HL-60/S4 treated with phorbol 12-myristate 13-acetate at 8.2 ng/mL for 4 days and 3 days (cell line): Measurements from ENCODE around the gene RGS6.

Experiments used
- in situ Hi-C: fragments of 300-500 bp; cut with MboI; formaldehyde crosslinking; loops from 2 replicates; pipeline ENCODE4 v1.15.0; 2022; ENCODE audit warnings: low sequenced_read_pairs

RGS6 gene

DNA sequence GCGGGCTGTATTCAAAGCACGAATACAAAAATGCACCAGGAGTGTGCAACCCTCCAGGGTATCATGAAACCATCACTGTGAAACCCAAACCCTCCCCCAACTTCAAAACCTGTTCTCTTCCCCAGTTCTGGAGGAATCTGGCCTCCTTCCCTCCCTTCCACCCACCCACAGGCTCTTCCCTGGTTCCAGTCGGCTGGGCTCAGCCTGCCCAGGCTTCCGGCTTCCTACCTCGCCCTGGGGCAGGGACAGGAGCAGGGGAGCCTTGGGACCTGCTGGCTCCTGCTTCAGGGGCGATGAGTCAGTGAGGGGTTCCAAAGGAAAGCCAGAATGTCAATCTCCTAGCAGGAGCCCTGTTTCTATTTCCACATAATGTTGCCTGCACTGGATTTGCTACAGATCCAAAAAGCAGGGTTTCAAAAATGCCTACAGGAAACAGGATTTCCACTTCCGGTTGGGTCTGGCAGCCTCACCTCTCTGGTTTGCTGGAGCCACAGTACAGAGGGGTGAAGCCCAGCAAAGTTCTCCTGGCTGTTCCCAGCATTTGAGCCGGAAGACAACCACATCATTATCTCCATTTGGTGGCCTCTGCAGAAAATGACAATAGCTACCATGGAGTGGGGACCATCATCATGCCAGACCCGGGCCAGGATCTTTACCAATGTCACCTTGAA, 683.4 kb downstream of the RGS6 start:
- in situ Hi-C loops, result no loop called here
